PC-3 (cell line): ENCODE results near the gene TM9SF4. TPM values are rescaled to one million over a fixed set of nuclear protein-coding genes. Genes with fewer than 3 reads are reported as not detected.

Source experiments
- ATAC-seq: fragments of 200-7000 bp; cut with Tn5 transposase; 2 replicates; pipeline ENCODE4 v1.9.1; 2020; ENCODE audit warnings: mild to moderate bottlenecking, moderate library complexity
- BruUV-seq: library from RNA; stranded (reverse); fragments of 400-500 nt; replicated peaks from 2 replicates; lab custom pipeline; 2021; lab: Mats Ljungman, UMichigan
- CTCF ChIA-PET: fragments of 300-600 bp; sonication (Branson Sonifier 250); formaldehyde crosslinking; loops from one replicate; lab custom pipeline; 2022; ENCODE audit warnings: antibody characterized with exemption; lab: Charles Lee
- POLR2A ChIA-PET: fragments of 300-600 bp; sonication (Branson Sonifier 250); formaldehyde crosslinking; loops from one replicate; lab custom pipeline; 2022; ENCODE audit warnings: antibody characterized with exemption; ENCODE audit not compliant: unreplicated experiment; lab: Charles Lee
- DNase-seq: peaks from one replicate; pipeline ENCODE4 v3.0.0-alpha.2; 2015
- H2AFZ ChIP-seq: fragments of 300-600 bp; sonication (generic); 2 replicates; pipeline ENCODE4 v1.6.0; 2016; ENCODE audit warnings: antibody characterized with exemption, low read length
- H3F3A ChIP-seq: fragments of 300-600 bp; sonication (generic); one replicate; pipeline ENCODE4 v1.6.0; 2017; ENCODE audit warnings: antibody characterized with exemption, low read length, control low read depth, mild to moderate bottlenecking; ENCODE audit not compliant: unreplicated experiment
- H3K27ac ChIP-seq: fragments of 300-600 bp; sonication (generic); 2 replicates; pipeline ENCODE4 v1.5.1; 2016; ENCODE audit warnings: mild to moderate bottlenecking, low read length
- H3K27me3 ChIP-seq: fragments of 300-600 bp; sonication (generic); 2 replicates; pipeline ENCODE4 v1.6.1; 2016; ENCODE audit warnings: low read length, mixed read lengths
- H3K36me3 ChIP-seq: fragments of 300-600 bp; sonication (generic); 2 replicates; pipeline ENCODE4 v1.6.1; 2016; ENCODE audit warnings: low read depth, mixed run types, low read length, mixed read lengths
- H3K4me1 ChIP-seq: fragments of 300-600 bp; sonication (generic); 2 replicates; pipeline ENCODE4 v1.5.1; 2016; ENCODE audit warnings: low read length; ENCODE audit not compliant: insufficient read depth
- H3K4me2 ChIP-seq: fragments of 300-600 bp; sonication (generic); 2 replicates; pipeline ENCODE4 v1.6.0; 2016; ENCODE audit warnings: low read length
- H3K4me3 ChIP-seq: fragments of 300-600 bp; sonication (generic); 2 replicates; pipeline ENCODE4 v1.5.1; 2016; ENCODE audit warnings: mild to moderate bottlenecking, low read length, mixed read lengths
- H3K79me2 ChIP-seq: fragments of 300-600 bp; sonication (generic); 2 replicates; pipeline ENCODE4 v1.6.1; 2017; ENCODE audit warnings: low read length, mixed read lengths
- H3K9ac ChIP-seq: fragments of 300-600 bp; sonication (generic); 2 replicates; pipeline ENCODE4 v1.6.0; 2016; ENCODE audit warnings: mild to moderate bottlenecking, low read length
- H3K9me2 ChIP-seq: fragments of 300-600 bp; sonication (generic); replicated peaks from 2 replicates; pipeline ENCODE4 v1.6.1; 2016; ENCODE audit warnings: mixed run types, low read length, mixed read lengths
- H3K9me3 ChIP-seq: fragments of 300-600 bp; sonication (generic); 2 replicates; pipeline ENCODE4 v1.6.1; 2016; ENCODE audit warnings: low read length, mixed read lengths
- H4K20me1 ChIP-seq: fragments of 300-600 bp; sonication (generic); 2 replicates; pipeline ENCODE4 v1.6.1; 2016; ENCODE audit warnings: low read length, mixed read lengths
- CTCF ChIP-seq: fragments of 300-600 bp; sonication (generic); conservative IDR thresholded peaks from 2 replicates; pipeline ENCODE4 v1.5.1; 2017; ENCODE audit warnings: antibody characterized with exemption, low read depth, mild to moderate bottlenecking, low read length
- EZH2 ChIP-seq: fragments of 300-600 bp; sonication (generic); IDR thresholded peaks from one replicate; pipeline ENCODE4 v1.6.1; 2017; ENCODE audit warnings: antibody characterized with exemption, mild to moderate bottlenecking, low read length; ENCODE audit not compliant: unreplicated experiment
- EZH2phosphoT487 ChIP-seq: fragments of 300-600 bp; sonication (generic); IDR thresholded peaks from 2 replicates; pipeline ENCODE4 v1.6.1; 2018; ENCODE audit warnings: mild to moderate bottlenecking, antibody characterized with exemption, low read length, borderline replicate concordance
- intact Hi-C: fragments of 100-400 bp; cut with micrococcal nuclease; formaldehyde crosslinking; loops from 2 replicates; pipeline ENCODE4 v1.9.0; 2023
- total RNA-seq: library from RNA; depleted of rRNA; stranded (reverse); fragments of >200 nt; gene quantifications from 2 replicates; pipeline ENCODE4 v1.2.3, GENCODE V29; 2014

The TM9SF4 gene
- total RNA-seq, 1 experiment from 2014 or later, result 32.6 TPM

GRCh38 chr20:32206760-32207625, 97.5 kb downstream of the TM9SF4 start:
- H3K9me3 ChIP-seq, result no peaks in the 10 kb centered on the region
- peak overlapping the region; percentile 97 for H3K4me3 ChIP-seq
- peaks cover 90% of the 10 kb centered on the region for H3K79me2 ChIP-seq
- H3K9ac ChIP-seq, result peak overlapping the region; percentile 99
- peak overlapping the region; percentile 69 for H2AFZ ChIP-seq
- ChIA-PET POLR2A (no interaction called here), CTCF (no interaction called here)
- no peaks in the 10 kb centered on the region for H3K27me3 ChIP-seq
- TF ChIP-seq EZH2phosphoT487, result no peak
- no peak for TF ChIP-seq EZH2
- TF ChIP-seq CTCF, result no peak
- H3K4me1 ChIP-seq, result peaks cover 42% of the 10 kb centered on the region
- H3K27ac ChIP-seq, result no peak overlapping the region
- DNase-seq (no peak), ATAC-seq (peak; percentile 14)
- no peaks in the 10 kb centered on the region for H3F3A ChIP-seq
- H3K9me2 ChIP-seq, result no peaks in the 10 kb centered on the region
- peaks cover 9% of the 10 kb centered on the region; the same call in 1 of the 2 replicates for H3K36me3 ChIP-seq
- peak overlapping the region; percentile 97 for H3K4me2 ChIP-seq
- BruUV-seq, result TSS peak; percentile 39
- H4K20me1 ChIP-seq, result peaks cover 24% of the 10 kb centered on the region; the same call in 1 of the 2 replicates
- intact Hi-C loops, result loop anchor here (5.0 to 10.0 kb wide), 3 partner anchors 50 to 148 kb away; partner anchors contain the start of gene ASXL1

GRCh38 chr20:32207626-32208498, 98.3 kb downstream of the TM9SF4 start, which contains the start of the genes PLAGL2 and POFUT1:
PLAGL2 (minus strand) TSS chr20:32207743; CDS start chr20:32202178, 5,565 bp downstream.
POFUT1 (plus strand) TSS chr20:32207880; CDS start chr20:32207942, 62 bp downstream.
- DNase-seq (peak; percentile 92), ATAC-seq (peak; percentile 97)
- Histone ChIP-seq H3K9ac (peak within 1 kb of the TSS; percentile 99), H4K20me1 (peaks cover 24% of the 10 kb centered on the region; the same call in 1 of the 2 replicates), H3K27me3 (no peaks in the 10 kb centered on the region), H2AFZ (peak within 1 kb of the TSS; percentile 89), H3K9me3 (no peaks in the 10 kb centered on the region), H3K36me3 (peaks cover 9% of the 10 kb centered on the region; the same call in 1 of the 2 replicates), H3K27ac (peak within 1 kb of the TSS; percentile 27), H3K4me1 (peaks cover 42% of the 10 kb centered on the region), H3K4me3 (peak within 1 kb of the TSS; percentile 97), H3K79me2 (peaks cover 85% of the 10 kb centered on the region), H3K9me2 (no peaks in the 10 kb centered on the region), H3F3A (no peaks in the 10 kb centered on the region), H3K4me2 (peak within 1 kb of the TSS; percentile 97)
- intact Hi-C loops, result loop anchor here (5.0 to 10.0 kb wide), 3 partner anchors 49 to 147 kb away; partner anchors contain the start of gene ASXL1
- peak; percentile 34; the same call in 1 of the 2 replicates for TF ChIP-seq CTCF
- no peak for TF ChIP-seq EZH2
- POLR2A ChIA-PET, result no interaction called here
- TSS peak; percentile 70 for BruUV-seq
- CTCF ChIA-PET, result no interaction called here
